B cell (primary cell): ENCODE results near the gene HIC1. TPM values are rescaled to one million over a fixed set of nuclear protein-coding genes. Genes with fewer than 3 reads are reported as not detected.
A peak's percentile ranks its signal among the peaks of the same experiment; 100 is the strongest.

ENCODE experiments used
- ATAC-seq: fragments of 200-7000 bp; cut with Tn5 transposase; one replicate; pipeline ENCODE4 v1.10.0; 2021; ENCODE audit warnings: low read depth, mild to moderate bottlenecking, moderate number of reproducible peaks, moderate library complexity
- CTCF ChIA-PET: fragments of 350-600 bp; sonication (Branson Sonifier 250); formaldehyde crosslinking; loops from one replicate; lab custom pipeline; 2021; ENCODE audit warnings: antibody characterized with exemption, inconsistent platforms; lab: Charles Lee
- POLR2A ChIA-PET: fragments of 350-600 bp; sonication (Branson Sonifier 250); formaldehyde crosslinking; loops from one replicate; lab custom pipeline; 2021; ENCODE audit warnings: antibody characterized with exemption; lab: Charles Lee
- DNase-seq: peaks from one replicate; pipeline ENCODE4 v3.0.0; 2013
- H2AFZ ChIP-seq: 2 replicates; pipeline ENCODE4 v1.6.1; 2012; ENCODE audit warnings: mild to moderate bottlenecking, low read depth, low read length; ENCODE audit not compliant: insufficient read depth, poor library complexity, severe bottlenecking
- H3K27ac ChIP-seq, 2 donors: 1 replicate in 1 of 2; 2 replicates in 1 of 2; pipeline ENCODE4 v1.5.1; 2012 to 2013; ENCODE audit warnings: low read length in 2 of 2, mild to moderate bottlenecking in 2 of 2, moderate library complexity in 1 of 2
- H3K27me3 ChIP-seq, 4 experiments: fragments of 200-600 bp in 1 of 4; sonication (generic) in 1 of 4; replicated peaks in 1 of 4; 1 replicate in 2 of 4; 2 replicates in 2 of 4; pipeline versions ENCODE4 v1.6.1 to v1.7.0; 2013 to 2016; ENCODE audit warnings: low read length in 3 of 4, mild to moderate bottlenecking in 2 of 4, mixed read lengths in 1 of 4, moderate library complexity in 1 of 4; ENCODE audit not compliant: insufficient read depth in 4 of 4, control insufficient read depth in 3 of 4; ENCODE audit errors: control extremely low read depth in 1 of 4
- H3K36me3 ChIP-seq, 2 experiments: replicated peaks in 1 of 2; 1 replicate in 1 of 2; 2 replicates in 1 of 2; pipeline versions ENCODE4 v1.6.1 to v1.7.1; 2013; ENCODE audit warnings: low read length in 1 of 2; ENCODE audit not compliant: insufficient read depth in 2 of 2, control insufficient read depth in 1 of 2; ENCODE audit errors: control extremely low read depth in 1 of 2, extremely low read depth in 1 of 2
- H3K4me1 ChIP-seq, 2 donors: fragments of 200-600 bp in 1 of 2; sonication (generic) in 1 of 2; 1 replicate in 1 of 2; 2 replicates in 1 of 2; pipeline versions ENCODE4 v1.5.1 to v1.6.1; 2013 to 2017; ENCODE audit warnings: low read length in 2 of 2; ENCODE audit not compliant: control insufficient read depth in 2 of 2, insufficient read depth in 2 of 2
- H3K4me2 ChIP-seq: replicated peaks from 2 replicates; pipeline ENCODE3; 2012; ENCODE audit warnings: mild to moderate bottlenecking, low read depth, low read length; ENCODE audit not compliant: poor library complexity, severe bottlenecking
- H3K4me3 ChIP-seq, 5 experiments: fragments of 200-600 bp in 1 of 5; sonication (generic) in 1 of 5; 1 replicate in 3 of 5; 2 replicates in 2 of 5; pipeline versions ENCODE4 v1.5.1 to v1.7.0; 2011 to 2016; ENCODE audit warnings: low read length in 4 of 5, mild to moderate bottlenecking in 4 of 5, low read depth in 2 of 5, control low read depth in 1 of 5, moderate library complexity in 1 of 5; ENCODE audit not compliant: insufficient read depth in 1 of 5; ENCODE audit errors: control extremely low read depth in 1 of 5, extremely low read depth in 1 of 5
- H3K79me2 ChIP-seq: fragments of 200-600 bp; sonication (generic); one replicate; pipeline ENCODE4 v1.6.0; 2016; ENCODE audit warnings: low read length; ENCODE audit not compliant: control insufficient read depth, insufficient read depth
- H3K9ac ChIP-seq: fragments of 200-600 bp; sonication (generic); 2 replicates; pipeline ENCODE4 v1.6.1; 2017; ENCODE audit warnings: mild to moderate bottlenecking, low read length, moderate library complexity
- H3K9me3 ChIP-seq, 3 donors: one replicate each; pipeline versions ENCODE4 v1.6.1 to v1.7.1; 2013; ENCODE audit warnings: low read length in 2 of 3; ENCODE audit not compliant: control insufficient read depth in 2 of 3, insufficient read depth in 1 of 3; ENCODE audit errors: control extremely low read depth in 1 of 3
- H4K20me1 ChIP-seq: 2 replicates; pipeline ENCODE4 v1.6.0; 2012; ENCODE audit warnings: mild to moderate bottlenecking, low read length; ENCODE audit not compliant: insufficient read depth, control insufficient read depth, poor library complexity, severe bottlenecking
- H3K27ac Mint-ChIP-seq: one replicate; pipeline ENCODE4 v1.8.0; 2021; ENCODE audit warnings: mixed read lengths
- H3K27me3 Mint-ChIP-seq: one replicate; pipeline ENCODE4 v1.8.0; 2021; ENCODE audit warnings: mixed read lengths
- H3K4me1 Mint-ChIP-seq: one replicate; pipeline ENCODE4 v1.8.0; 2021; ENCODE audit warnings: mixed read lengths
- H3K4me3 Mint-ChIP-seq: one replicate; pipeline ENCODE4 v1.8.0; 2021; ENCODE audit warnings: mixed read lengths
- H3K9me3 Mint-ChIP-seq: one replicate; pipeline ENCODE4 v1.8.0; 2022; ENCODE audit warnings: mixed read lengths; ENCODE audit not compliant: insufficient read depth
- CTCF ChIP-seq: fragments of 200-600 bp; IDR thresholded peaks from one replicate; pipeline ENCODE4 v1.8.0; 2022; ENCODE audit warnings: antibody characterized with exemption, mild to moderate bottlenecking
- EZH2 ChIP-seq: IDR thresholded peaks from 2 replicates; pipeline ENCODE4 v1.6.1; 2012; ENCODE audit warnings: borderline replicate concordance, low read depth, mild to moderate bottlenecking, moderate library complexity, low read length; ENCODE audit not compliant: insufficient read depth, poor library complexity, severe bottlenecking
- WGBS: methylation state at CpG from one replicate; pipeline ENCODE4 v1.1.5; 2013; ENCODE audit warnings: missing lambda C conversion rate; ENCODE audit not compliant: insufficient coverage; 5-methylcytosine and 5-hydroxymethylcytosine counted together
- intact Hi-C: fragments of 100-400 bp; cut with micrococcal nuclease; formaldehyde crosslinking; loops from one replicate; pipeline ENCODE4 v1.10.0; 2022
- polyA plus RNA-seq: library from polyadenylated mRNA; depleted of rRNA; stranded (reverse); fragments of >200 nt; gene quantifications from 2 replicates; pipeline ENCODE4 v1.2.3, GENCODE V29; 2012
- total RNA-seq, 2 donors: library from RNA; stranded (reverse); fragments of 120-200 nt in 1 of 2; gene quantifications; 1 replicate in 1 of 2; 2 replicates in 1 of 2; pipeline versions ENCODE4 v1.2.3 to v1.2.4, GENCODE V29; 2013 to 2022

Gene HIC1
- total and polyA plus RNA-seq, 2 donors (not counting 1 experiment from before 2014, with no cell fraction given): 0.46 to 1.9 TPM

- no peak overlapping the region for H3K4me2 ChIP-seq
- H4K20me1 ChIP-seq: no peaks in the 10 kb centered on the region
- H3K27me3 ChIP-seq: no peaks in the 10 kb centered on the region
- no peaks in the 10 kb centered on the region for H3K9me3 Mint-ChIP-seq
- no peaks in the 10 kb centered on the region for H3K9me3 ChIP-seq
- ChIA-PET CTCF (interaction anchor here (0.5 to 2.4 kb wide), 4 partner anchors 20 to 175 kb away, joined by 3 to 7 read pairs (median 3); no protein-coding TSS in a partner anchor), POLR2A (interaction anchor here (0.6 kb wide), 2 partner anchors 256 to 515 kb away, joined by 4 to 6 read pairs; no protein-coding TSS in a partner anchor)
- H3K4me1 ChIP-seq: peaks cover 36 to 50% of the 10 kb centered on the region in 2 donors
- no peak overlapping the region for H3K4me3 ChIP-seq
- no peaks in the 10 kb centered on the region for H3K79me2 ChIP-seq
- no peak for ATAC-seq
- no peak overlapping the region for H2AFZ ChIP-seq
- TF ChIP-seq CTCF (no peak), EZH2 (no peak)
- H3K27me3 Mint-ChIP-seq: no peaks in the 10 kb centered on the region
- no peak overlapping the region for H3K4me3 Mint-ChIP-seq
- H3K27ac Mint-ChIP-seq: no peak overlapping the region
- peak overlapping the region in 1 of 2 donors; percentile 9 for H3K27ac ChIP-seq
- H3K4me1 Mint-ChIP-seq: peaks cover 53% of the 10 kb centered on the region
- DNase-seq: no peak
- peaks cover 0 to 26% of the 10 kb centered on the region in 2 experiments for H3K36me3 ChIP-seq
- WGBS: 72% methylated on average over 3 of the region's 8 CpGs
- H3K9ac ChIP-seq: no peak overlapping the region
- intact Hi-C loops: loop anchor here (10.0 kb wide), 1 partner anchor 51 kb away; no protein-coding TSS in a partner anchor
Measured at GRCh38 chr17:2084036-2084765, 29.3 kb downstream of the HIC1 start.
